ENCODE results near the gene TAS2R19.

TAS2R19 gene

GRCh38 chr12:10982244-10982643 is 40.2 kb downstream of the TAS2R19 start:
- Histone ChIP-seq H3K9ac (ENCODE audit: low read length) (no peak overlapping the region), H3K36me3 (ENCODE audit: control insufficient read depth, insufficient read depth, low read length) (no peaks in the 10 kb centered on the region), H3K4me3 (ENCODE audit: low read length) (no peak overlapping the region), H3K27me3 (ENCODE audit: control insufficient read depth, insufficient read depth, low read length) (no peaks in the 10 kb centered on the region), H3K4me1 (ENCODE audit: control insufficient read depth, insufficient read depth, low read length) (no peaks in the 10 kb centered on the region), H3K9me3 (ENCODE audit: control insufficient read depth, low read length) (no peaks in the 10 kb centered on the region)

- Histone ChIP-seq H3K36me3 (ENCODE audit: control insufficient read depth, insufficient read depth, low read length) (no peaks in the 10 kb centered on the region), H3K4me3 (ENCODE audit: low read length) (no peak overlapping the region), H3K9me3 (ENCODE audit: control insufficient read depth, low read length) (no peaks in the 10 kb centered on the region), H3K27me3 (ENCODE audit: control insufficient read depth, insufficient read depth, low read length) (no peaks in the 10 kb centered on the region), H3K4me1 (ENCODE audit: control insufficient read depth, insufficient read depth, low read length) (no peaks in the 10 kb centered on the region), H3K9ac (ENCODE audit: low read length) (no peak overlapping the region)
Observed at GRCh38 chr12:10974965-10975364, 47.5 kb downstream of the TAS2R19 start.
